GM18907 (cell line): ENCODE measurements around the gene GPRC5D.

Source experiments
- ATAC-seq: cut with Tn5 transposase; IDR thresholded peaks from one replicate; pipeline ENCODE4 v1.9.1; 2021; ENCODE audit warnings: mild to moderate bottlenecking, moderate library complexity; ENCODE audit not compliant: unreplicated experiment

The GPRC5D gene

GRCh38 chr12:12938541-12938940, 13.4 kb downstream of the GPRC5D start:
- no peak for ATAC-seq

- ATAC-seq, result no peak
Observed at GRCh38 chr12:12936983-12937491, 14.9 kb downstream of the GPRC5D start.

DNA sequence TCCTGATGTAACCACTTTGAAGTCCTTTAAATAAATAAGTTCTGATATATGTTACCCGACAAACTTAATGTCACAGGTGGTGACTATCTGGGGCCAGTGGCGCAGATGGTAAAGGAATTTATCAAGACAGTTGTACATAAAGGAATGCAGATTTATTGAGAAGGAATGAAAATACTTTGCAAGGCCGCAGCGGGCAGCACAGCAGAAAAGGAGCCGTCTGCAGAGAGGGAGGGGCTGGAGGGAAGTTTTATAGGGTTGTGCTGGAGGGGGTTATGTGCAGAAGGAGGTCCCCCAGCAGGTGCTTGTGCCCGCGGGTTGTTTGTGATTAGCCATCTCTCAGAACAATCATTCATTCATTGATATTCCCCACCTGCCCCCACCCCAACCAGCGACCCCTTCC, 17.4 kb downstream of the GPRC5D start:
- ATAC-seq, result no peak

GRCh38 chr12:12933742-12934141, 18.2 kb downstream of the GPRC5D start:
- no peak for ATAC-seq

DNA sequence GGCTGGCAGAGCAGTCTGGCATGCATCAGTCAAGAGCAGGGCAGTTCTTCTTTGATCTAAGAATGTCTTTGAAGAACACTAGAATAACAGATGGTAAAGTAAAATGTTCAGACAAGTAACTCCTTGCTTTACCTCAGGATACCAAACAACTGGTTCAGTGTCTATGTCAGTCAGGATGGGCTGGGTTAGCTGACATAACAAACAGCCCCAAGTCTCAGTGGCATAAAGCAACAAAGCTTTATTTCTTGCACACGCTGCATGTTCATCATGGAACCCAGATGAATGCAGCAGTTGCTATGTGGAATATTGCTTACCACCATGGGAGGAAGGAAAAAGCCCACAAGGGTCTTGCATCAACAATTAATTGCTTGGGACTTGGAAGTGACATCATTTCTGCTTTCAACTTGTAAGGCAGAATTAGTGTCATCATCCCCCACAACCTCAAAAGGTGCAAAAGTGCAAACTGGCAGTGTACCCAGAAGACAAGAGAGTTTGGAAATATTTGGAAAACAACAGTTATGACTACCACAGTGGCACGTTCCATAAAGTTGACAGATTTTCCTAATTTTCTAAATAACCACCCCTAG, 21.2 kb downstream of the GPRC5D start:
- ATAC-seq, result no peak

DNA sequence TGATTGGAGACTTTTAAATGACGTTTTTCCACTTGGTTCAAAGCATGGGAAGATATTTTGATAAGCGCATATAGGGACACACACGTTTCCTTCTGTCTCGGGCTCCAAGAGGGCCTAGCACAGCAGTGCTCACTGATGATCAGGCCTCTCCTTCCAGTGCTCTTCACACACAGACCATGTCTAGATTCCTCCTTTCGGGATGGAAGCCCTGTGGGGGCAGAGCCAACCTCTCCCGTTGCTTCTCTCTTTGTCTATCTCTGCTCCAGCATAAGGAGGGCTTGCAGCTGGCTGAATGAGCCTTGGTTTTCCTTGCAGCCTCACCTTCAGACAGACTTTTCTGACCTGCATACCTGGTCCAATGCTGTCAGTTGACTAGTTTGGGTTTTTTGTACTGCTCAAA, 22.3 kb downstream of the GPRC5D start:
- no peak for ATAC-seq

GRCh38 chr12:12927211-12928079, 24.5 kb downstream of the GPRC5D start:
- no peak for ATAC-seq

DNA sequence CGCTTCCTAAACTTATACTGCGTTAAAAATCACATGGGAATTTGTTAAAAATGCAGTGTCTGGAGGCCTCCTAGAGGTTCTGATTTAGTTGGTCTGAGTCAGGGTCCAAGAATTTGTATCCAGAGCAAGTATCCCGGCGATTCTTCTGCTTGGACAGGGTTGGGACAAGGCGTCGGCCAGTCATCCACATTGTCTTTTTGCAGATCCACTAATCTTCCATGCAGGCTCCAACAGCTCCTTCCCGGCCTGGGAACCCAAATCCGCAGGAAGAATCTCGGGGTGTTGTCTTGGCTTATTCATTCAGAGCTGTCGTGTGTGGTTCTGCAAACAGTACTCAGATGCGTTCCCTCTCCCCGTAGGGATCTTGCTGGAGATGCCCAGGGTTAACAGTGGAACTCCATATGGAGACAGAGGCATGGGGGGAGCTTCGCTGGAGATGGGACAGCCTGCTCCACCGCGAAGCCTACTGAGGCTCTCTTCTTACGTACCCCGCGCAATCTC, 25.3 kb downstream of the GPRC5D start:
- ATAC-seq, result no peak

DNA sequence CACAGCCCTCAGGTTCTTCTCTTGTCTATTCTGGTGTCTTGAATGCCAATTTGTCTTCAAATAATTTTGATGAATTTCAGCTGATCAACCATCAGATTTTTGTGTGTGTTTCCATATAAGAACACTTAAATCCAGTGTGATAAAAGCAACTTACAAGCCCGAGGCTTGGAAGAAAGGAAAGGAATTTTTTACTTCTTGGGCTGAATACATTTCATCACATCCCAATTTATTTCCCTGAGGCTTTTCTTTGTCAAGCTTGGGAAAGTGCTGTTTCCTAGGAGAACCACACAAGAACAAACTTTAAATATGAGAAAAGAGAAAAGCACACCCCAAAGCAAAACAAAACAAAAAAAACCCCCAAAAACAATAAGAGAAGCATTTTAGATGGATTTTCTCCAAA, 26.6 kb downstream of the GPRC5D start:
- no peak for ATAC-seq

DNA sequence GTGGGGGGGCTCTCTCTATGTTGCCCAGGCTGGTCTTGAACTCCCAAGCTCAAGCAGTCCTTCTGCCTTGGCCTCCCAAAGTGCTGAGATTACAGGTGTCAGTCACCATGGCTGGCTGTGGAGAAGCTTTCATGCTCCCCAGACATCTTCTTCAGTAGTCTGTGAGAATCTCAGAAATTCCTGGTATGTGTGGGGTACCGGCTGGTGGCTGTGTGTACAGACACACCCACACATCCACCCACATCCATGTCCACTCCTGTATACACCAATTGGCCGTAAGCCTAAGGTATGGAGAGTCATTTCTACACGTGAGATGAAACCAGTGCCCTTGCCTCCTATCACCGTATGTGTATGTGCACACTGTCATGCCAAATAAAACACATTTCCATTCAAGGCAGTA, 27.8 kb downstream of the GPRC5D start:
- ATAC-seq, result no peak

DNA sequence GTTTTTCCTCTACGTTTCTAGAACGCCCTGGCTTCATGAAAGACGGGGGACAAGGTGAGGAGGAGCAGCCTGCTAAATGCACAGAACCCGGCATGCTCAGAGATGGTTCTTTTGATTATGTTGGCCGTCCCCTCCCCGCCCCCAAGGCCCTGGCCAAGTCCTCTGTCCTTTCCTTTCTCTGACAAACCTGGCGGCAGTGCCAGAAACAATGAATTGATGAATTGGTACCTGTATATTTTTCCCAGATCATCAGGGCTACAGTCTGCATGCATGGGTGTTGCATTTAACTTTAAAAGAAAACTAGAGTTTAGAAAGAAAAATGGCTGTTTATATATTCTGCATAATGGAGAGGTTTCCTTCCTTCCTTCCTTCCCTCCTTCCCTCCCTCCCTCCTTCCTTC, 29.0 kb downstream of the GPRC5D start:
- ATAC-seq, result no peak

DNA sequence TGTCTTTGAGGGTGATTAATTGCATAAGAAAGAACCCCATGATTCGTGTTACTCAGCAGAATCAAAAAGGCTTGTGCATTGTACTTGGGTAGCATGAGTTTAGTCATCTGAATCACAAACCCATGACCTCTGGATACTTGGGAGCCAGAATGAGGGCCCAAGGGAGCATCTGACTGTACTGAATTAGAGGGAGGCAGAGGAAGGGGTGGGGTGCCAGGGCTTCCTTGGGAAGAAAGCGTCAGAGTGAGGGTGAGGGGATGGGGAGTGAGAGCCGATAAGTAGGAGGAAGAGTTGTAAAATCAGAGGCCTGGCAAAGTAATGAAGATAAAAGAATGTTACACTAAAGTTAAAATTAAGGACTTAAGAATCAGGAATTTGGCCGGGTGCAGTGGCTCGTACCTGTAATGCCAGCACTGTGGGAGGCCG, 29.8 kb downstream of the GPRC5D start:
- no peak for ATAC-seq

GRCh38 chr12:12919666-12920435, 32.1 kb downstream of the GPRC5D start:
- ATAC-seq, result no peak

- ATAC-seq, result no peak
Observed at GRCh38 chr12:12918781-12919389, 33.1 kb downstream of the GPRC5D start.

DNA sequence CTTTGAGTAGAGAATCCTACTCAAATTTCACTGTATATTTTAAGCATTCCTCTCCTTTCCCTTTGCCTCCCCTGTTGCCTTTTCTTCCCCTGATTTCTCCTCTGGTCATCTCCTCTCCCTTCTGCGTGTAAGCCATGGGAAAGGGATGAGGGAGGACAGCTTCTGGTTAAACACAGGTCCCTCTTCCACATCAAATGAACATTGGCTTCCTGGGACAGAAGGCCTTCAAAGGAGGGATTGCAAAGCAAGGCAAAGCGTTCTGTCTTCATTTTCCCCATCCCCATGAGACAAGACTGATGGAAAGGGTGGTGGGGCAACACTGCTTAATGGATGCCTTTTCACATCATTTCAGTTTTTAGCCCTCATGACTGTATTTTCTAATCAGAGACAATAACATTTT, 34.5 kb downstream of the GPRC5D start:
- ATAC-seq, result no peak

- ATAC-seq, result peak; percentile 91
Observed at GRCh38 chr12:12916135-12916944, 35.6 kb downstream of the GPRC5D start.

DNA sequence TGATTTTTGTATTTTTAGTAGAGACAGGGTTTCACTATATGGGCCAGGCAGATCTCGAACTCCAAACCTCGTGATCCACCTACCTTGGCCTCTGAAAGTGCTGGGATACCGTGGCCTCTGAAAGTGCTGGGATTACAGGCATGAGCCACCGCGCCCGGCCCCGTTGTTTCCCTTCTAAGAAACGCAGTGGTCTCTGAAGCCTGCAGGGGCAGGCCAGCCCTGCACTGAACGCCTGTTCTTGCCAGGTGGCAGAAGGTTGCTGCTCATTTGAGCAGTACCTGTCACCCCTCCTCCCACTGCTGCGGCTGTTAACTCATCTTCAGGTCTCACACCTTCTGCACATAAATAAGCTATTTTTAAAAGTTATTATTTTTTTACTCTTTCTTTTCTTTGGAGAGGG, 36.3 kb downstream of the GPRC5D start:
- ATAC-seq, result no peak

DNA sequence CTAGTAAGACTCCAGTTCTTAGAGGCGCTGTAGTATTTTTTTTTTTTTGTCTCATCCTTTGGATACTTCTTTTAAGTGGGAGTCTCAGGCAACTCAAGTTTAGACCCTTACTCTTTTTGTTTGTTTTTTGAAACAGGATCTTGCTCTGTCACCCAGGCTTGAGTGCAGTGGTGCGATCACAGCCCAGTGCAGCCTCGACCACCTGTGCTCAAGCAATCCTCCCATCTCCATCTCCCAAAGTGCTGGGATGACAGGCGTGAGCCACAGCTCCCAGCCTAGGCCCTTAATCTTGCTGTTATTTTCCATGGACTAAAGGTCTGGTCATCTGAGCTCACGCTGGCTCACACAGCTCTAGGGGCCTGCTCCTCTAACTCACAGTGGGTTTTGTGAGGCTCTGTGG, 39.3 kb downstream of the GPRC5D start:
- ATAC-seq, result no peak

DNA sequence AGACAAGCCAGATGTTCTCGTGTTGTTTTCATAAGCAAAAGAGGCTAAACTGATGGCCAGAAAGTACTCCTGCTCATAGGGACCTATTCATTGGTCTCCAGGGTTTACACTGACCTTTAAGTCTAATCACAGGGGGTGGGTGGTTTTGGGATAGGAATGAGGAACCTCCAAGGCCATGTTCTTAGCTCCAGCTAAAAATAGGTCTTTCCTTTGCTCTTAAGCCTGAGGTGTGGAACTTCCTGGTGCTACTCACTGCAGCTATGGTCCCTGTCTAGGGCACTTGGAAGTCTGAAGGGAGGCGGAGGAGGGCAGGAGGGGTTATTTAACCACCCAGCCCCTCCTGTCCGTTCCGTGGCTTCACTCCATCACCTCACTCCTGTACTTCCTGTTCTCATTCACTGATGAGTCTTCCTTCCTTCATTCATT, 42.0 kb downstream of the GPRC5D start:
- no peak for ATAC-seq
